SK-N-SH (cell line): Measurements from ENCODE around the gene CALML6. TPM values are rescaled to one million over a fixed set of nuclear protein-coding genes. Genes with fewer than 3 reads are reported as not detected.

Experiments
- CTCF ChIA-PET: fragments of 300-600, 350-600 bp; formaldehyde crosslinking; extraction: SDS; loops from one replicate; lab custom pipeline; 2021; lab: Yijun Ruan, JAX
- POLR2A ChIA-PET: fragments of 350-600 bp; sonication (Branson Sonifier 250); formaldehyde crosslinking; extraction: SDS; loops from one replicate; lab custom pipeline; 2020; ENCODE audit warnings: antibody characterized with exemption, inconsistent platforms; lab: Yijun Ruan, JAX
- DNase-seq: peaks from one replicate; pipeline ENCODE4 v3.0.0; 2012
- H2AFZ ChIP-seq: fragments of 200-600 bp; sonication (generic); 2 replicates; pipeline ENCODE4 v1.8.1; 2016; ENCODE audit warnings: antibody characterized with exemption, mild to moderate bottlenecking, low read depth
- H3F3A ChIP-seq: fragments of 200-600 bp; sonication (generic); replicated peaks from 2 replicates; pipeline ENCODE3; 2016; ENCODE audit warnings: antibody characterized with exemption, mild to moderate bottlenecking; ENCODE audit not compliant: insufficient read depth
- H3K27ac ChIP-seq, 2 experiments: fragments of 200-500 bp in 1 of 2; fragments of 200-600 bp in 1 of 2; sonication (Bioruptor generic) in 1 of 2; sonication (generic), shearing (Covaris generic) in 1 of 2; 2 replicates each; pipeline versions ENCODE4 v1.5.1 to v1.6.1; 2014 to 2016; ENCODE audit warnings: low read depth in 2 of 2, inconsistent platforms in 1 of 2, low read length in 1 of 2, mild to moderate bottlenecking in 1 of 2, mixed read lengths in 1 of 2
- H3K27me3 ChIP-seq: fragments of 200-600 bp; sonication (generic), shearing (Covaris generic); 2 replicates; pipeline ENCODE4 v1.6.1; 2016; ENCODE audit warnings: mixed run types; ENCODE audit not compliant: insufficient read depth
- H3K36me3 ChIP-seq, 2 experiments: fragments of 200-500 bp in 1 of 2; fragments of 200-600 bp in 1 of 2; sonication (Bioruptor generic) in 1 of 2; sonication (generic) in 1 of 2; replicated peaks in 1 of 2; 2 replicates each; pipeline versions ENCODE3 to v1.5.1; 2014 to 2016; ENCODE audit warnings: low read length in 1 of 2, mild to moderate bottlenecking in 1 of 2; ENCODE audit not compliant: insufficient read depth in 2 of 2, control insufficient read depth in 1 of 2
- H3K4me1 ChIP-seq, 2 experiments: fragments of 200-500 bp in 1 of 2; fragments of 200-600 bp in 1 of 2; sonication (Bioruptor generic) in 1 of 2; sonication (generic), shearing (Covaris generic) in 1 of 2; 2 replicates each; pipeline versions ENCODE4 v1.5.1 to v1.6.1; 2014 to 2016; ENCODE audit warnings: low read depth in 1 of 2, low read length in 1 of 2, mixed run types in 1 of 2; ENCODE audit not compliant: insufficient read depth in 2 of 2, control insufficient read depth in 1 of 2
- H3K4me2 ChIP-seq: fragments of 200-600 bp; sonication (generic), shearing (Covaris generic); 2 replicates; pipeline ENCODE4 v1.6.1; 2017; ENCODE audit warnings: mixed run types
- H3K4me3 ChIP-seq, 2 experiments: fragments of 200-500 bp in 1 of 2; fragments of 200-600 bp in 1 of 2; sonication (Bioruptor generic) in 1 of 2; sonication (generic), shearing (Covaris generic) in 1 of 2; 2 replicates each; pipeline versions ENCODE4 v1.5.1 to v1.8.1; 2014 to 2016; ENCODE audit warnings: low read depth in 2 of 2, inconsistent platforms in 1 of 2, low read length in 1 of 2, mild to moderate bottlenecking in 1 of 2, mixed read lengths in 1 of 2, moderate library complexity in 1 of 2
- H3K79me2 ChIP-seq: fragments of 200-600 bp; sonication (generic); 2 replicates; pipeline ENCODE4 v1.8.1; 2017; ENCODE audit warnings: mild to moderate bottlenecking; ENCODE audit not compliant: insufficient read depth
- H3K9ac ChIP-seq: fragments of 200-600 bp; sonication (generic); 2 replicates; pipeline ENCODE4 v1.6.1; 2017; ENCODE audit warnings: mixed run types
- H3K9me2 ChIP-seq: fragments of 200-600 bp; sonication (generic); 2 replicates; pipeline ENCODE4 v1.6.1; 2017; ENCODE audit warnings: mixed run types
- H3K9me3 ChIP-seq: fragments of 200-600 bp; sonication (generic); 2 replicates; pipeline ENCODE4 v1.6.1; 2017; ENCODE audit warnings: mixed run types, mild to moderate bottlenecking, moderate library complexity
- H4K20me1 ChIP-seq: fragments of 200-600 bp; sonication (generic); 2 replicates; pipeline ENCODE4 v1.6.1; 2017; ENCODE audit warnings: mild to moderate bottlenecking, mixed run types; ENCODE audit not compliant: insufficient read depth
- CTCF ChIP-seq: fragments of 200-600 bp; sonication (generic); IDR thresholded peaks from 2 replicates; pipeline ENCODE4 v1.6.1; 2017; ENCODE audit warnings: antibody characterized with exemption, mild to moderate bottlenecking, moderate library complexity
- ELF1 ChIP-seq: IDR thresholded peaks from 2 replicates; pipeline ENCODE4 v1.4.0; 2012
- EP300 ChIP-seq, 2 experiments: IDR thresholded peaks; 2 replicates each; pipeline versions ENCODE4 v1.4.0 to v1.6.1; 2012; ENCODE audit warnings: borderline replicate concordance in 1 of 2, low read depth in 1 of 2, low read length in 1 of 2
- GABPA ChIP-seq: IDR thresholded peaks from 2 replicates; pipeline ENCODE4 v1.4.0; 2012; ENCODE audit warnings: low read depth, mild to moderate bottlenecking
- IRF3 ChIP-seq: fragments of 150-350 bp; IDR thresholded peaks from 2 replicates; pipeline ENCODE4 v1.6.1; 2016; ENCODE audit warnings: mild to moderate bottlenecking, low read depth, low read length
- JUND ChIP-seq: IDR thresholded peaks from 2 replicates; pipeline ENCODE4 v1.4.0; 2012
- MXI1 ChIP-seq: IDR thresholded peaks from 2 replicates; pipeline ENCODE4 v1.6.1; 2012; ENCODE audit warnings: mild to moderate bottlenecking, low read depth, low read length, improper control_type of control experiment
- POLR2AphosphoS5 ChIP-seq: IDR thresholded peaks from 2 replicates; pipeline ENCODE4 v1.6.1; 2012; ENCODE audit warnings: low read depth, low read length
- REST ChIP-seq: IDR thresholded peaks from 2 replicates; pipeline ENCODE4 v1.6.1; 2012; ENCODE audit warnings: mild to moderate bottlenecking, low read depth, low read length, moderate library complexity
- RFX5 ChIP-seq: IDR thresholded peaks from 2 replicates; pipeline ENCODE4 v1.6.1; 2012; ENCODE audit warnings: mild to moderate bottlenecking, improper control_type of control experiment, low read length
- RXRA ChIP-seq: IDR thresholded peaks from 2 replicates; pipeline ENCODE4 v1.4.0; 2012; ENCODE audit warnings: low read depth, mild to moderate bottlenecking, borderline replicate concordance
- SIN3A ChIP-seq: IDR thresholded peaks from 2 replicates; pipeline ENCODE4 v1.6.1; 2012; ENCODE audit warnings: low read depth, mild to moderate bottlenecking, low read length, moderate library complexity, borderline replicate concordance
- TEAD4 ChIP-seq: IDR thresholded peaks from 2 replicates; pipeline ENCODE4 v1.4.0; 2012; ENCODE audit warnings: mild to moderate bottlenecking, borderline replicate concordance; ENCODE audit not compliant: insufficient read depth
- USF1 ChIP-seq: IDR thresholded peaks from 2 replicates; pipeline ENCODE4 v1.4.0; 2012; ENCODE audit warnings: low read depth, borderline replicate concordance
- USF2 ChIP-seq: fragments of 150-350 bp; IDR thresholded peaks from 2 replicates; pipeline ENCODE4 v1.6.1; 2017; ENCODE audit warnings: antibody characterized with exemption, low read length, low read depth, borderline replicate concordance
- YY1 ChIP-seq: IDR thresholded peaks from 2 replicates; pipeline ENCODE4 v1.4.0; 2012; ENCODE audit warnings: low read depth, mild to moderate bottlenecking
- WGBS: methylation state at CpG from one replicate; pipeline ENCODE4 v1.1.6; 2017; ENCODE audit warnings: low lambda C conversion rate; 5-methylcytosine and 5-hydroxymethylcytosine counted together
- polyA plus RNA-seq, 3 experiments: library from polyadenylated mRNA; depleted of rRNA; stranded (reverse); fragments of >200 nt; gene quantifications; 2 replicates each; pipeline ENCODE4 v1.2.3, GENCODE V29; 2012

The CALML6 gene
- polyA plus RNA-seq, 1 of the 3 experiments (the other 2 are of a cell fraction): 0.87 TPM

- no peak for DNase-seq
- Histone ChIP-seq H3K9me2 (no peaks in the 10 kb centered on the region), H3K4me3 (no peak overlapping the region), H3K9me3 (no peaks in the 10 kb centered on the region), H2AFZ (no peak overlapping the region), H3K4me2 (no peak overlapping the region), H3K4me1 (no peaks in the 10 kb centered on the region; a peak in 1 of 4 replicates), H3K27ac (no peak overlapping the region), H4K20me1 (no peaks in the 10 kb centered on the region), H3K79me2 (no peaks in the 10 kb centered on the region), H3F3A (no peaks in the 10 kb centered on the region), H3K36me3 (no peaks in the 10 kb centered on the region), H3K27me3 (no peaks in the 10 kb centered on the region), H3K9ac (no peak overlapping the region)
- no peak for TF ChIP-seq USF1
- 17% methylated on average over 1 of the region's 10 CpGs for WGBS
- CTCF ChIA-PET: interaction anchor here (1.2 to 6.7 kb wide), 3 partner anchors 29 to 80 kb away, joined by 3 to 50 read pairs (median 3); no protein-coding TSS in a partner anchor
- POLR2A ChIA-PET: no interaction called here
Observed at GRCh38 chr1:1965546-1965945, 50.5 kb downstream of the CALML6 start.

GRCh38 chr1:1966071-1966740 is 51.1 kb downstream of the CALML6 start:
- 49% methylated on average over 35 of the region's 38 CpGs for WGBS
- Histone ChIP-seq H3K27ac (no peak overlapping the region), H2AFZ (no peak overlapping the region)
- TF ChIP-seq POLR2AphosphoS5 (no peak), REST (no peak), RFX5 (no peak), ELF1 (no peak), YY1 (no peak), RXRA (no peak), MXI1 (no peak), GABPA (no peak), EP300 (IDR thresholded peaks at IDR 0.05; ENCODE audit: borderline replicate concordance in 1 of 2, low read depth in 1 of 2, low read length in 1 of 2) (no peak), IRF3 (no peak), USF2 (no peak), SIN3A (no peak), TEAD4 (no peak), JUND (no peak), CTCF (no peak)
- TF ChIP-seq, all 33 proteins: peak for 0
- no peaks in the 10 kb centered on the region for H4K20me1 ChIP-seq
- CTCF ChIA-PET: interaction anchor here (1.2 to 6.7 kb wide), 3 partner anchors 30 to 79 kb away, joined by 3 to 50 read pairs (median 3); no protein-coding TSS in a partner anchor
- H3K79me2 ChIP-seq: no peaks in the 10 kb centered on the region
- POLR2A ChIA-PET: no interaction called here
- no peak for DNase-seq
- no peak overlapping the region for H3K4me2 ChIP-seq
- no peaks in the 10 kb centered on the region for H3K9me3 ChIP-seq
- no peaks in the 10 kb centered on the region for H3K9me2 ChIP-seq
- no peak overlapping the region for H3K4me3 ChIP-seq
- no peaks in the 10 kb centered on the region for H3K4me1 ChIP-seq
- no peak overlapping the region for H3K9ac ChIP-seq
- no peaks in the 10 kb centered on the region for H3F3A ChIP-seq
- no peaks in the 10 kb centered on the region for H3K36me3 ChIP-seq
- H3K27me3 ChIP-seq: no peaks in the 10 kb centered on the region
